Stimulated activated CD4-positive, alpha-beta T cell treated with anti-CD3 and anti-CD28 coated beads, TNF-alpha, amount 100 ng/mL, for 4 hours (primary cell): ENCODE measurements around the gene ANHX.

Experiments used
- DNase-seq, 3 experiments: peaks; one replicate each; pipeline ENCODE4 v3.0.0-alpha.2; 2020; ENCODE audit warnings: low read depth in 3 of 3

ANHX gene

GRCh38 chr12:133203344-133204263 is 32.1 kb downstream of the ANHX start:
- DNase-seq = no peak

- no peak for DNase-seq
These were observed 33.0 kb downstream of the ANHX start for GRCh38 chr12:133202493-133203343.

GRCh38 chr12:133201888-133202287 is 33.8 kb downstream of the ANHX start:
- no peak for DNase-seq

- no peak for DNase-seq
These were observed 42.8 kb downstream of the ANHX start for GRCh38 chr12:133192847-133193246.

DNA sequence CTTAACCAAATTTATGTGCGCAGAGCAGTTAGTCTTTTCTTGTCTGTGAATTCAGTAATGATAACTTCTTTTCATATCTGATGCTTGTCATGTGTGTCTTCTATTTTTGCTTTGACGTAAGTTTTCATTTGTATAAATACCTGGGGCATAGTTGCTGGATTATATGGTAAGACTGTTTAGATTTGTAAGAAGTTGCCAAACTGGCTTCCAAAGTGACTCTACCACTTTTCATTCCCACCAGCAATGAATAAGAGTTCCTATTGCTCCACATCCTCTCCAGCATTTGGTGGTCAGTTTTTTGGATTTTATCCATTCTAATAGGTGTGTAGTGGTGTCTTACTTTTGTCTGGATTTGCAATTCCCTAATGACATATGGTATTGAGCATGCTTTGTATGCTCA is 45.5 kb downstream of the ANHX start:
- no peak for DNase-seq

DNA sequence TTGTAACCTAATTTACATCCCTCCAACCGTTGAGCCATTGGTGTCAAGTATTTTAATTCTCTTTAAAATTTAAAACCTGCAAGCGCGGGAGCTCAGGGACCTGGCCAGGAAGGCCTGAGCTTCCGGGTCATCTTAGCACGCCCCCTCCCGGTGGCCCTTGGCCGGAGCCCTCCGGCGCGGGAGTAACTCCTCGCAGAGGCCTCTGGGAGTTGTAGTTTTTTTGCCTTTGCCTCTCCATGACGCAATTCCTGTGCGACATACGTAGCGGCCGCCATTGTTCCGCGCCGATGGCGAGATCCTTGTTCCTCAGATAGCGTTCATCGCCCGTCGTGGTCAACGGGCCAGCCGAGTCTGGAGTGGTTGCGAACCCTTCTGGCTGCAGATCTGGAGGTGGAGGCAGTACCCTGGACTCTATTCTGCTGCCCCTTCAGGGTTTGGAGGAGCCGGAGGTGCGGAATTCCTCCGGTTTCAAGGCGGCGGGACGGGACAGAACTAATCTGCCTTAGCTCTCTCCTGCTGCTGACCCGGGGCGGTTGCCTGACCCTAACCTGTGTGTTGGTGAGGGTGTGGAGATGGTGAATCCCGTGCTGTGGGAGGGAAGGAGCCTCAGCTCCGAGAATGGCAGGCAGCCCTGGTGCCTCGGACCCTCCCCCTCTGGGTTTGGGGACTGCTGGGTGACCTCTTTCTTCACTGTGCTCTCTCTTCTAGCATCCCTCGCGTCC is 54.3 kb downstream of the ANHX start, which contains the start of gene ZNF268:
ZNF268 (plus strand) TSS at position 258 of the 722 bp plus-strand sequence. CDS start 503 bp downstream, outside the sequence.
- peak; percentile 76 to 80 (median 78) for DNase-seq

- DNase-seq = no peak
These were observed 55.0 kb downstream of the ANHX start for GRCh38 chr12:133180669-133181068.

GRCh38 chr12:133174901-133175300 is 60.8 kb downstream of the ANHX start:
- no peak for DNase-seq

DNA sequence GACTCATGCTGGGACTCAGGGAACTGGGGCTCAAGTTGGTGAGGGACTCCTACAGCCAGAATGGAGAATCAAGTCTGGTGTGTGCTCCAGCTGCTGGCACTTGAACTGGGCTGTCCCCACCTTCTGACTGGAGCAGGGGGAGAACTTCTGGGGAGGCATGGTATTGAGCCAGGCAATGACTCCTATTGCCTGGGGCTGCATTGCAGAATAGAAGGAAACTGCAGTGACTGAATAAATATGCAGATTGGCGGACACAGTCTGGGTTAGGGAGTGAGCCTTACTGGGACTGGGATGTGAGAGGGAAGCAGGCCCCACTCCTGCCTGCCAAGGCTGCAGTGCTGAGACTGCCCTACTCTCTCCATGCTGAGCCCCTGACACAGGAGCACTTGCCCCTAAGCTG is 63.2 kb downstream of the ANHX start:
- no peak for DNase-seq
